Measurements from ENCODE around the gene TIMP2. TPM values are rescaled to one million over a fixed set of nuclear protein-coding genes. Genes with fewer than 3 reads are reported as not detected.

The TIMP2 gene
- total and polyA plus RNA-seq, 8 donors = 22.2 to 128 (median 51.0) TPM

GRCh38 chr17:78929908-78930775, 5.0 kb upstream of the TIMP2 start:
- no peak overlapping the region for H3K27ac ChIP-seq
- WGBS, 2 donors = 76 to 77% methylated on average over 31 of the region's 31 CpGs
- FAIRE-seq = no peak
- TF ChIP-seq, protein P1, sequence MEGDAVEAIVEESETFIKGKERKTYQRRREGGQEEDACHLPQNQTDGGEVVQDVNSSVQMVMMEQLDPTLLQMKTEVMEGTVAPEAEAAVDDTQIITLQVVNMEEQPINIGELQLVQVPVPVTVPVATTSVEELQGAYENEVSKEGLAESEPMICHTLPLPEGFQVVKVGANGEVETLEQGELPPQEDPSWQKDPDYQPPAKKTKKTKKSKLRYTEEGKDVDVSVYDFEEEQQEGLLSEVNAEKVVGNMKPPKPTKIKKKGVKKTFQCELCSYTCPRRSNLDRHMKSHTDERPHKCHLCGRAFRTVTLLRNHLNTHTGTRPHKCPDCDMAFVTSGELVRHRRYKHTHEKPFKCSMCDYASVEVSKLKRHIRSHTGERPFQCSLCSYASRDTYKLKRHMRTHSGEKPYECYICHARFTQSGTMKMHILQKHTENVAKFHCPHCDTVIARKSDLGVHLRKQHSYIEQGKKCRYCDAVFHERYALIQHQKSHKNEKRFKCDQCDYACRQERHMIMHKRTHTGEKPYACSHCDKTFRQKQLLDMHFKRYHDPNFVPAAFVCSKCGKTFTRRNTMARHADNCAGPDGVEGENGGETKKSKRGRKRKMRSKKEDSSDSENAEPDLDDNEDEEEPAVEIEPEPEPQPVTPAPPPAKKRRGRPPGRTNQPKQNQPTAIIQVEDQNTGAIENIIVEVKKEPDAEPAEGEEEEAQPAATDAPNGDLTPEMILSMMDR (IDR thresholded peaks at IDR 0.05) = no peak
- no peaks in the 10 kb centered on the region for H3K36me3 ChIP-seq
- H3K4me3 ChIP-seq = no peak overlapping the region
- intact Hi-C loops (cut with DNase I) = loop anchor here in 2 of 3 donors (10.0 kb wide), 2 partner anchors 55 kb away; no protein-coding TSS in a partner anchor
- no peak for ATAC-seq
- peaks cover 7 to 19% (median 10%) of the 10 kb centered on the region in 3 donors for H3K4me1 ChIP-seq
- H3K9me3 ChIP-seq = no peaks in the 10 kb centered on the region
- DNase-seq = no peak
- H3K27me3 ChIP-seq = no peaks in the 10 kb centered on the region

- Histone ChIP-seq H3K27ac (peak overlapping the region; percentile 51 to 88 (median 82)), H3K4me1 (peaks cover 12 to 25% (median 14%) of the 10 kb centered on the region in 3 donors), H3K4me3 (peak overlapping the region; percentile 31 to 73 (median 65)), H3K36me3 (no peaks in the 10 kb centered on the region), H3K27me3 (no peaks in the 10 kb centered on the region), H3K9me3 (no peaks in the 10 kb centered on the region)
- FAIRE-seq (no peak), DNase-seq (peak in 5 of 6 donors; percentile 46 to 69 (median 52)), ATAC-seq (peak in 3 of 4 donors; percentile 16 to 33 (median 33))
- intact Hi-C loops (cut with DNase I) = loop anchor here in 2 of 3 donors (10.0 kb wide), 1 partner anchor 51 kb away; no protein-coding TSS in a partner anchor
- TF ChIP-seq, protein P1 (IDR thresholded peaks at IDR 0.05) = no peak
- 45 to 50% methylated on average over 31 to 33 of the region's 33 CpGs for WGBS, 2 donors
These were observed 722 bp upstream of the TIMP2 start for GRCh38 chr17:78925662-78926555.

GRCh38 chr17:78924481-78925151, 571 bp downstream of the TIMP2 start:
- H3K4me3 ChIP-seq = peak overlapping the region; percentile 57 to 74 (median 73)
- H3K4me1 ChIP-seq = peaks cover 23 to 38% (median 25%) of the 10 kb centered on the region in 3 donors
- no peak for FAIRE-seq
- peak in 2 of 6 donors; percentile 65 to 71 for DNase-seq
- H3K27me3 ChIP-seq = no peaks in the 10 kb centered on the region
- no peaks in the 10 kb centered on the region for H3K9me3 ChIP-seq
- H3K36me3 ChIP-seq = no peaks in the 10 kb centered on the region
- intact Hi-C loops (cut with DNase I) = loop anchor here in 2 of 3 donors (10.0 kb wide), 1 partner anchor 50 kb away; no protein-coding TSS in a partner anchor
- H3K27ac ChIP-seq = peak overlapping the region; percentile 52 to 91 (median 74)
- 0 to 1% methylated on average over 14 to 64 of the region's 64 CpGs for WGBS, 2 donors
- TF ChIP-seq, protein P1 (IDR thresholded peaks at IDR 0.05) = no peak
- peak in 3 of 4 donors; percentile 0 to 4 (median 1) for ATAC-seq

DNA sequence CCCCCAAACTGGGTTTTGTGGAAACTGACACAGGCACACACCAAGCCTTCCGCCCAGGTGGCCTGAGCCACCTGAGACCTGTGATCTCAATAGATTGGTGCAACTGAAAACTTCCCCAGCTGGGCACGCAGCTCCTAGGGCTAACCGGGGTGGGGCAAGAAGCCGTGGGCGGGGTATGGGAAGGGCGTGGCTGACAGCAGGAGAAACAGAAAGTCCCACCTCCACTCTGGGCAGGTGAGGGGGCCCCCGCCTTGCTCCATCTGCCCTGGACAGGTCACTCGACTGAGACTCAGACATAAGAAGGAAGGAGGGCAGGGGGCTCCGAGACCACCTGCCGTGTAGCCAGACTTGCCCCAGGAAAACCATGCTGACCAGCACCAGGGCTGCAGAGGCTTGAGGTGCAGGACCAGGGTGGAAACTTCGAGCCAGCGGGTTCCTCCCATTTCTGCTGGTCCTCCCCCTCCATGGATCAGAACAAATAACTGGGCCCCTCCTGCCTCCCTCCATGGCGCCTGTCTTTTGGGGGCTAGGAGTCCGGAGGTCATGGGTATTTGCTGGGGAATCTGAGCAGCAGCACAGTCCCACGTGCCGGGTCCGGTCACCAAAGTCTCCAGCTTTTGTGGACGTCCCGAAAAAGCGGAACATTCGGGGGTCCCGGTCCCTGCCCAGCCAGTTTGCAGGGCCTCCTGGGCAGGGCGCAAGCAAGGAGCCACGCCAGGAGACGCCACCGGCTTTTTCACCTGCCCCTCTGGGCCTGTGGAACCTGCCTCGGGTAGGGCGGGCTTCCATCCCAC, 1.3 kb downstream of the TIMP2 start:
- peak; percentile 82 to 87 (median 86) for ATAC-seq
- Histone ChIP-seq H3K27me3 (no peaks in the 10 kb centered on the region), H3K4me3 (peak overlapping the region; percentile 57 to 74 (median 73)), H3K9me3 (no peaks in the 10 kb centered on the region), H3K4me1 (peaks cover 23 to 40% (median 25%) of the 10 kb centered on the region in 3 donors), H3K36me3 (no peaks in the 10 kb centered on the region), H3K27ac (peak overlapping the region; percentile 52 to 91 (median 74))
- peak; percentile 89 to 97 (median 94) for DNase-seq
- TF ChIP-seq, protein P1 (IDR thresholded peaks at IDR 0.05) = no peak
- intact Hi-C loops (cut with DNase I) = loop anchor here in 2 of 3 donors (10.0 kb wide), 1 partner anchor 49 kb away; no protein-coding TSS in a partner anchor
- WGBS, 2 donors = 1 to 2% methylated on average over 27 to 28 of the region's 28 CpGs
- no peak for FAIRE-seq
